HTERT RPE-1 (cell line): ENCODE data around the gene NPLOC4.

Source experiments
- in situ Hi-C: fragments of 300-500 bp; cut with MboI; formaldehyde crosslinking; loops from 4 replicates; pipeline ENCODE4 v1.14.3; 2020; ENCODE audit warnings: low sequenced_read_pairs

The NPLOC4 gene

DNA sequence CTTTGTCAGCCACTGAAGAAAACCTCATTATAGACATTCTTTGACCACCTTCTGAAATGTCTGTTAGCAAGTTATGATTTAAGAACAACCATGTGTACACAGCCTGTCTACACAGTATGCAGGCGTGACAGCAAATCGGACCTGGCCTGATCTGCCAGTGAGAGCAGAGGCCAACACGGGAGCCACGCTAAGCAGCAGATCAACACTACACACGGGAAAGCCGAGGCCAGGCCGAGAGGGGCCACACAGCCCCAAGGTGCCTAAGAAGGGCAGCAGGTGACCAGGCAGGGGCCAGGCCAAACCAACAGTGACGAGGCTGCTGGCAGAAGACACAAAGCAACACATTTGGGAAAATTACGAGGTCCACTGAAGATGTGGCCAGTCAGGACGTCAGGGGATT, 68.5 kb downstream of the NPLOC4 start:
- in situ Hi-C loops, result no loop called here

DNA sequence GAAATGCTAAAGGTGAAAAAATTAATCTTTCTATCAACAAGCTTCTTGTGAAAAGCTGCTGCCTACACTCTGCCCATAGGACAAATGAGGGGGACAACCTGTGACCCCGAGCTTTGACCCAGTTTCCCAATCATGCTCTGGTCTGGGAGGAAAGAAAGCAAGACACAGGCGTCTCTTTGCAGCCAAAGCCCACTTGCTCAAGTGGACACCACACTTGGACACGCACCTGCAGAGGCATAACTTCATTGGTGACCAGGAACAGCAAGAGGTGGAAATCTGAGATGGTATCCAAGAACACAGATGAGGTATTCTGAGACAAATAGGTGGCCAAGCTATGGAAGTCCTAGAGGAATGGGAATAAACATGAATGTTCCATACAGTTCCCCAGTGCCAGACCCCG, 69.7 kb downstream of the NPLOC4 start:
- in situ Hi-C loops, result no loop called here

DNA sequence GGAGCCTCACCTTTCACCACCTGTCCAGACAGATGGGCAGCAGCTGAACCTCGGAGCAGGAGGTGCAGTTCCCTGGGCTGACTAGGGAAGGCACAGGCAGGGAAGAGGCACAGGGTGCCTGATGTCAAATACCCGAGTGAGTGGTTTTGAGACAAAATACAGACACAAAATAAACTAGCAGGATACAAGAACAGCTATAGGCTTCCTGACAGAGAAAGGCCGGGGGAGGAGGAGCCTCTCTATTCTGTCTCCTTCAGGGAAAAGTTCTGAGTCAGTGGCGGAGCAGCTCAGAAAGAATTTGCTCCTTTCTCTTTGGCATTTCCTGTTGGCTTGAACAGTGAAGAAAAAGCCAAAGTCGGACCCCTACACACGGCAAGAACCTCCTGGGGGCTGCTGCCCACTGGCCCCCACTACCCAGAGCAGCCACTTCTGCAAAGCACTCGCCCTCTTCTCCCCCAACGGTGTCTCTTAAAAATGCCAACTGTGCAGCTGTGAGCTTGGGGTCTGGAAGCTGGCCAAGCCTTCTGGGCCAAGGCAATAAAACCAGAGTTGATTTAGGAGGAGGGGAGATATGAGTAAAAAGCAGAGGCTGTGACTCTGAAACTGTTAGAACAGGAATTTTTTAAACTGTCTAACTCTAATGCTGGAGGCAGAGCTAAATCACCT, 70.3 kb downstream of the NPLOC4 start:
- in situ Hi-C loops, result no loop called here

DNA sequence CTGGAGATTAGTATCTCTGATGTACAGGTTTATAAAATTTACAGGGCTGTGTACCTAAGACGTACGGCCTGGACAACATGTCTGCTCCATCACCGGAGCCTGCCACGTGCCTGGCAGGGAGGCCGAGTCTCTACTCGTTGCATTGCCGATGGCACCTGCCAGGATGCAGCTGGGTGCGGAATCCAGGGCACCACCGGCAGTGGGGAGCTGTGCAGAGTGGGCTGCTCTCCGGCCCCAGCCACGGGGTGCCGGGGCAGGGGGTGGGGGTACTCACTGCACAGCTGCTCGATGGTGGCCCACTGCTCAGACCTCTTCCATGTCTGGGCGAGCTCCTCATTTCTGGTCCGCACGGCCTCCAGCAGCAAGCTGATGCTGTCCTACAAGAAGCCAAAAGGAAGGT, 71.7 kb downstream of the NPLOC4 start:
- in situ Hi-C loops, result no loop called here

DNA sequence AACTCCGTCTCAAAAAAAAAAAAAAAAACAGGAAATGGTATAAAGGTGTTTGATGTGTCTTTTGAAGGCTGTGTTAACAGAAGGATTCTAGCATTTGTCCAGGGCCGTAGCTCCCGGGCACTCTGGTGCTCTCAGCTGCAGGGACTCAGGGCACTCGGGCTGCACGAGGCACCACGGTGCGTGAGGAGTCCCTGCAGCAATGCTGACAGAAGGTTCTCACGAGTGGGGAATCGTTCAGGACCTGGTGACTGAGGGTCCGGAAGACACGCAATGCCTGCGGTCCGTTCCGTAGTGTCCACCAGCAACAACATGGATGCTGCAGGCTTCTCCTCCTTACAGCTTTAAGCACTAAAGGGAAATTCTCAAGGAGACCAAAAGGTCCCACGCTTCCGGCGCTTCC, 72.1 kb downstream of the NPLOC4 start:
- in situ Hi-C loops, result no loop called here

DNA sequence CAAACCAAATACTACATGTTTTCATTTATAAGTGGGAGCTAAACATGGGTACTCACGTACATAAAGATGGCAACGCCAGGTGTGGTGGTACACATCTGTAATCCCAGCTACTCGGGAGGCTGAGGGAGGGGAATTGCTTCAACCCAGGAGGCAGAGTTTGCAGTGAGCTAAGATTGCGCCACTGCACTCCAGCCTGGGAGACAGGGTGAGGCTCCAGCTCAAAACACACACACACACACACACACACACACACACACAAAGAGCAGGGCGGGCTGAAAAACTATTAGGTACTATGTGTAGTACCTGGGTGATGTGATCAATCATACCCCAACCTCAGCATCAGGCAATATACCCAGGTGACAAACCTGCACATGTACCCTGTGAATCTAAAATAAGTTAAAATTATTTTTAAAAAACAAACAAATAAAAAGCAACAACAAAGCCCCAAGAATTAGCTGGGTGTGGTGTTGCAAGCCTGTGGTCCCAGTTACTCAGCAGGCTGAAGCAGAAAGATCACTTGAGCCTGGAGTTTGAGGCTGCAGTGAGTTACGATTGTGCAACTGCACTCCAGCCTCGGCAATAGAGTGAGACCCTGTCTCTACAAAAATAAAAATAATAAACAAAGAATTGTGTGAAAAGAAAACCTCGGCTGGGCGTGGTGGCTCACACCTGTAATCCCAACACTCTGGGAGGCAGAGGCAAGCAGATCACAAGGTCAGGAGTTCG, 72.9 kb downstream of the NPLOC4 start:
- in situ Hi-C loops, result no loop called here

DNA sequence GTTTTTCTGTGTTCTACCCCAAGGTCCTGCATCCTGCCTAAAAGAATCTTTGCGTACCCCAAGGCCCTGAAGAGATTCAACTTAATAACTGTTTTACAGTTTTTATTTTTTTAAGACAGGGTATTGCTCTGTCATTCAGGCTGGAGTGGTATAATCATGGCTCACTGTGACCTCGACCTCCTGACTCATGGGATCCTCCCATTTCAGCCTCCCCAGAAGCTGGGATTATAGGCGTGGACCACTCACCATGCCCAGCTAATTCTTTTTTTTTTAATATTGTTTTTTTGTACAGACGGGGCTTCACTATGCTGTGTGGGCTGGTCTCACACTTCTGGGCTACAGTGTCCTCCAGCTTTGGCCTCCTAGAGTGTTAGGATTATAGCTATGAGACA, 75.4 kb downstream of the NPLOC4 start:
- in situ Hi-C loops, result no loop called here

DNA sequence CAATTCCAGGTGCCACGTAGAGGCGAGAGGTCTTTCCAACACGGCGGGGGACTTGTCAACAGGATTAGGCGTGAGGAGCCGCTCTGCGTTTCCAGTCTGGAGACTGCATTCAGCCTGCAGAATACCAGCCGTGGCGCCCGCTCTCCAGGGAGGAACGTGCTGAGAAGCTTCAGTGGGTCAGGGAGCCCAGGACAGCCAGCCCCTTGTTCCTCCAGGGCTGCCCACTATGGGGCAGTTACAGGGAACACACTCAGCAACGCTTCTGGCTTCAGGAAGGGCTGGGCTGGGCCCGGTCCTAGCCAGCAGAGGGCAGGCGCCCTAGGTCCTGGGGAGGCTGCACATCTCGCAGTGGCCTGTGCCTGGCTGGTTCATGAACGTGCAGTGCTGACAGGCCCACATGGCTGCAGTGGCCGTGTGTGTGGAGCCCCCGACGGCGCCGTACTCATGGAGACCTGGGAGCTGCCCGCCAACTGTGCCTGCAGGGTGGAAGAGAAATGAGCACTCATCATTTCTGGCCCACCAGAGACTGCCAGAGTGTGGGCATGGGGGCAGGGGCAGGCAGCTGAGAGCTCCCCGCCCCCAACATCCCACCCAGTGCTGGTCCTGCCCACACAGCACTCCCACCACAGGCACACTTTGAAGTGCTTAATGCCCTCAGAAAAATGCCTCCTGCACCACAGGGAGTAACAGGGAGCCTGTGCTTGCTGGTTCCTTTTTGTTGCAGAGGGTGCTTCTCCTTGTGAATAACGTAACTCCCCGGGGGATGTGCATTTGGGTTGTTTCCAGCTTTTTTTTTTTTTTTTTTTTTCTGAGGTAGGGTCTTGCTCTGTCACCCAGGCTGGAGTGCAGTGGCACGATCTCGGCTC, 77.7 kb downstream of the NPLOC4 start:
- in situ Hi-C loops, result no loop called here

DNA sequence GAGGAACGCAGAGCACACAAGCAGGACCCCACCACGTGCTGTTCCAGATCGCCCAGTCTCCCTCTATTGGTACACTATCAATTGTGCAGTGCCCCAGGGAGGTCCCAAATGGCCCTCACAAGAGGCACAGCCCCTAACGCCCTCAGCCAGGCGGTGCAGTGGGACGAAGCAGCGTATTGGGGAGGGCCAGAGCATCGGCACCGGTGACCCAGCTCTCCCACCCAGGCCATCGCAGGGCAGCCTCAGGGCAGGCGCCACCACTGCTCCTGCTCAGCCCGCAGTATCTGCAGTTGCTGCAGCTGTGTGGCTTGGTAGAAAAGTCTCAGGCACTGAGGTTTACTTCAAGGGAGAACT, 78.8 kb downstream of the NPLOC4 start:
- in situ Hi-C loops, result no loop called here

DNA sequence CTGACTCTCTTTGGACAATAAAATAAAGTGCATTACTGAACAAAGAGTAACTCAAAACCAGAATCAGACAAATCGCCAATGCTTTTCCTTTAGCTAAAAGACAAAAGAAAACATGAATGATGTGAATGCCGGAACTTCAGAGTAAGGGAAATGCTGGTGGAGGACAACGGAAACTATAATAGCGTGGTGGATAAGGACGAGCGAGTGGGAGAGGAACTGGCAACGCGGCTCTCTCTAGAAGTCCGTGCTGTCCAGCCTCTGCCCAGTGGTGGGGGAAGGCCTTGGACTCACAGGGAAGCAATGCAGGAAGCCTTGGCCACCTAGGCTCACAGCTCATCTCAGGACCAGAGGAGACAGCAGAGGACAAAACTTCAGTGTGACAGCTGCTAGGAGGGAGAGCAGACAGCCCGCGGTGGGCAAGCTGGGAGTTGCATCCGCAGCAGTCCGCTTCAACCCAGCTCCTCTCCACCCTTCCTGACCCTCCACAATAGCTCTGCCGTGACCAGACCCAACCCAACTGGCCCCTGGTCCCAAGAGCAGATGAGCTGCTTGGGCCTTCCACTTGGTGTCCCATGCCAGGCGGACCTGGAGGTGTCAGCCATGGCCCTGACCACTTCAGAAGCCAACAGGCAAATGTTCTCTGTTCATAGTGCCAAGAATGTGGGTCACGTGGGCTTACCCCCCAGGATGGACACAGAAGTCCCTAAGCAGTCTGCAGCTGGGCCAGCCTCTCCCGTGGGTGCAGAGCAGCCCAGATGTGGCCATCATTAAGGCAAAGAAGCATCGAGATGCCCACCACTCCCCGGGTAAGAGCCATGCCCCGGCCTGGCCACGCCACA, 79.4 kb downstream of the NPLOC4 start:
- in situ Hi-C loops, result no loop called here

DNA sequence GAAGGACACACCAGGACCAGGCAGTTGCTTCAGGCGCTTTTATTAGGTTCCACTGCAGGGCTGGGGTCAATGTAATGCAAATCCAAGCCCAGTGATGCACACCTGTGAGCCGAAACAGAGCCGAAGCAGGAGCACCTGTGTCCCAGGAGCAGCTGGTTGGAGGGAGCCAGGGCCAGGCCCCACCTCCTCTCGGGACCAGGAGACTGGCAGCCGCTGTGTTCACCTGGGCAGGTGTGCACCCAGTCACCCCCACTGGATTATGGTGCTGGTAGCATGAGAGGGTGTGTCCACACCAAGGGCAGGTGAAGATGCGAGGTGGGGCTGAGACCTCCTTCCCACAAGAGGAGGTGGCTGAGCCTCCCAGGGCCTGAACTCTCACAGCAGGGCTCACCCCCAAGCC, 80.0 kb downstream of the NPLOC4 start:
- in situ Hi-C loops, result no loop called here

DNA sequence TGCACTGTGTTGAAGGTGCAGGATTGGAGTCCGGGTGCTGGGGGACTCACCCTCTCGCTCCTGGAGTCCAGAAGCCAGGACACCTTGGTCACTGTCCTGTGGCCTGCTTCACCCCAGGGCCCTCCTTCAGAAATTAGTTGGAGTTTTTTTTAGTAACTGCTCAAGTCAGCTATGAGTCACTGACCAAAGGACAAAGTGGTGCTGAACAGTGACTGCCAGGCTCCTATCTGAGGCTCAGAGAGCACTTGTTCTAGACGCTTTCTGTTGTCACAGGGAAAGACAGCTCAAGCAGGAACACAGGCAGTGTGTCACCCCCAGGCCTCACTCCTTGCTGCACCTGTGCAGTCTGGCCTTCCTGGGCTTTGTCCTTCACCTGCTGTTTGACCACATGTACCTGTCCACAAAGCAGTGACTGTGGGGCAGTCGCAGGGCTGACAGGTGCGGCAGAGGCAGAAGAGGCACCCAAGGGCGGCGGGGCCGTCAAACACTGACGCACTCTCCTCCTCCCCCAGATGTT, 80.7 kb downstream of the NPLOC4 start:
- in situ Hi-C loops, result no loop called here

DNA sequence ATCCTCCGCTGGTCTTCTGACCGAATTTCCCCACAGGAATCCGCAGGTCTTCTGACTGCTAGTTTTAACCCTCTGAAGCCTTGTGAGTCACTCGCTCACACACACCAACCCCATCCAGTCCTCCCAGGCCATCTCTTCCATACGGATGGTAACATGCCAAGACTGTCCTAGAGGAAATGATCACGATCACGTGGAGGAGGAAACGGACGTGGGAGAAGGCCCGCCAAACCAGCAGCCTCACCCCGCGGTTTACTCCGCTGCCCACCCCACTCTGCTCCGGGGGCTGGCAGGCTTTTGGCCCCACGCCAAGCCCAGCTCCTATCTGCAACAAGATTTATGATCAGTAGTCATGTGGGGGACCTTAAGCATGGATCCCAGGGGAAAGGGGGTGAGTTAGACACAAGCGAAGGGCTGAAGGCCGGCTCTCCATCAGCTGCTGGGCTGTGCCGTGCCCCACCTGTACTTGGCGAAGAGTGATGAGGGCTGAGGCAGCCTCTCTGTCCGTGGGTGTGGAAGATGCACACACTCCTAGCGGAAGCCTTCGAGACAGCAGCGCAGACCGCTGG, 83.2 kb downstream of the NPLOC4 start:
- in situ Hi-C loops, result no loop called here

DNA sequence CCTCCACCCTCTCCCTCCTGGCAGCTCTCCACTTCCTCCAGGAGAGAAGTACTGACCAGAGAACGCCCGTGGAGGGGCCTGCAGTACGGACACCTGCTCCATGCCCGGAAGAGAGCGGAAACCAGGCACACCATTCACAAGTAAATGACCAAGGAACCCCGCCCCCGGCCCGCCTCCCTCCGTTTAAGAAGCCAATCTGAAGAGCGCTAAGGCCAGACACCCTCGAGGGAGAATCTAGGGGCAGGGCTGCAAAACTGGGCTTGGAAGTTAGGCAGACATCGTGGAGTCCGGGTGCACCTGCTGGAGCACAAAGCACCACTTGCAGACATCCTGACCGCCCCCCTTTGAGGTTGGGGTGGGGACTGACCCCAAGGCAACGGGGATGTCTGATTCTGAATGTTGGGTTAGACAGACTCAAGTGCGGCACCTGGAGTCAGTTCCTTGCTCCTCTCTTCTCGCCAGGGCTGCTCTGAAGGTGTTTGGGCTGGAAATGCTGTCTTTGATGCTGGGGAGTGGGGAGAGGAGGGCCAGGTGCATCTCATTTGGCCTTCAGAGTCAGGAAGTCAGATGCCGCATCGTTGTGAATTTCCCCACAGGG, 83.8 kb downstream of the NPLOC4 start:
- in situ Hi-C loops, result no loop called here

DNA sequence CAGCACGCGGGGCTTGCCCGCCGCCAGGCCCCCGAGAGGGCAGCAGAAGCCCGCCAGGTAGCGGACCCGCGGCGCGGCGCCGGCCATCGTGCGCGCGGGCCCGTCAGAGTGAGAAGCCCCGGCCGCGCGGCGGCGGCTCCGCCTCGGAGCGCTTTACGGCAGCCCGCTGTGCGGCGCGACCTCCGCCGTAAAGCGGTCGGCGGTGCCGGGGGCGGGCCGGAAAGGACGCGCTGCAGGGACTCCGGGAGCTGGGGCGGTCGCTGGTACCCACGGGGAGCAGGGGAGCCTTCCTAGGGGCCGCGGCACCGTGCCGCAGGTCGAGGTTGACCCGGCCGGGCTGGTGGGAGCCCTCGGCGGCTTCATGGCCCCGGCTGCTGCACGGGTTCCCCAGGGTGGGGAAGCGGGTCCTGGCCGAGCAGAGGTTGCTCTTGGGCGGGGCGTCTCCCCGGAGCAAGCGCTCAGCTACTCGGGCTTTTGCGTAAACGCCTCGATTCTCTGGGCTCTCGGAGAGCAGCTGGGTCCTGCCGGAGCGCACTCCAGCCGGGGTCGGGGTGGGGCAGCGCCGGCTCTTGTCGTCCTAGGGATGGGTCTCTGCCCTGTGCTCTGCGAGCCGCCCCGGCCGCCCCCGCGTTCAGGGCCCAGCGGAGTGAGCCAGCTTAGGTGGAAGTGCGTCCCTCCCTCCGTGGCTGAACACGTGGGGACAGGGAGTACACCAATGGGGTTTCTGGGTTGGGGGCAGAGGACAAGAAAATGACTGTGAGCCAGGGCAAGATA, 84.5 kb downstream of the NPLOC4 start, which contains the start of gene FAAP100:
Gene FAAP100 (minus strand): TSS at position 110 of the 774 bp plus-strand sequence. CDS start 23 bp downstream, at position 87.
- in situ Hi-C loops, result no loop called here

DNA sequence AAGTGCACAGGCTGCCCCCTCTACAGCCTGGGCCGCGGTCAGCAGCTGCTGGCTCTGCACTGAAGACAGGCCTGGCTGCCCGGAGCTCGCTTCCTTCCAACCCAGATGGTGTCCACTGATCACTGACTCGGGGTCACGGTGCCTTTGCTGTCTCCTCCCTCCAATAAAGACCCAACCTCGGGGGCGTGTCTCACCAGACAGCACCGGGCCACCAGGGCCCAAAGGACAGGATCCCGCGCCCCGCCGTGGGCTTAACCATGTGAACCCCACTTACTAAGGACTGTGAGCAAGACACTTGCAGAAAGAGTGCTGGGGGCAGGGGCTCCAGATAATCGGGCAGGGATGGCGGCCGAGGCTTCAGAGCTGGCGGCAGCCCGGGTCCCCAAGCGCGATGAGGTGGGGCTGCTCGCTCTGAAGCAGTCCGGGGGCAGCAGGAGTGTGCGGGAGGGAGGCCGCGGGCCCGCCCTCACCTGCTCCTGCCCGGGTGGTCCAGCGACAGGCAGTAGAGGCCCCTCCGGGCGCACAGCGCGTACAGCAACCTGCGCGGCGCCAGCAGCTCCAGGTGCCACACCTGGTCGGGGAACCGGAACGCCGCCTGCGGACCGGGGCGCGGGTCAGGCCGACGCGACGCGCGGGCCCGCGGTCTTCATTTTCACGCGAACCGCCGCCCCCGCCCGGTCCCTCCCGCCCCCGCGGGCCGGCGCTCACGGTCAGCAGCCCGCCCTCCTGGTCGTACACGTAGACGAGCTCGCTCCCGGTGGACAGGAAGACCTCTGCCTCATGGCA, 85.3 kb downstream of the NPLOC4 start:
- in situ Hi-C loops, result no loop called here

DNA sequence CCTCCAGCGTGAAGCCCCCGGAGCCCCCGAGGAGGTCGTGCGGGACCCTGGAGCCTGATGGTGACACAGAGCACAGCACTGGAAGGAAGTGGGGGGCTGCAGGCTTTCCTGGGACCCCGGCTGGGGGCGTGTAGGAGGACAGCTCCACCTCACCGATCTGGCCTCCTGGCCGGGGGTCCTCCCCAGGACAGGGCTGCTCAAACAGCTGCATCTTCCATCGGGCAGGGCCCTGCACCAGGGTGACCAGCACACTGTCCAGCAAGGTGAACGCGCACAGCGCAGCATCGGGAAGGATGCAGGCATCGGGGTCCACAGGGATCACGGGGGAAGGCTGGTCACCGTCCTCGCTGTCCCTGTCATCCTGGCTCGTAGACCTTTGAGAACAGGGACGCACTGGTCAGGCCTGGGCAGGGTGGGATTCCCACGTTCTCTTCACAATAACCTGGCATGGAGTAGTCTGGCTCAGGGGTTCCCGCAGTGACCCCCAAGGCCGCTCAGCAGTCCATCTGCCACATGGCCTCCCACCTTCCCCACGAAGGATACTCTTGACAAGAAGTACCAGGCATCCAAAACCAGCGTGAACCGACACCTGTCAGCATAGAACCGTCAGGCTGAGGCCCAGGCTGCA, 86.0 kb downstream of the NPLOC4 start:
- in situ Hi-C loops, result no loop called here

DNA sequence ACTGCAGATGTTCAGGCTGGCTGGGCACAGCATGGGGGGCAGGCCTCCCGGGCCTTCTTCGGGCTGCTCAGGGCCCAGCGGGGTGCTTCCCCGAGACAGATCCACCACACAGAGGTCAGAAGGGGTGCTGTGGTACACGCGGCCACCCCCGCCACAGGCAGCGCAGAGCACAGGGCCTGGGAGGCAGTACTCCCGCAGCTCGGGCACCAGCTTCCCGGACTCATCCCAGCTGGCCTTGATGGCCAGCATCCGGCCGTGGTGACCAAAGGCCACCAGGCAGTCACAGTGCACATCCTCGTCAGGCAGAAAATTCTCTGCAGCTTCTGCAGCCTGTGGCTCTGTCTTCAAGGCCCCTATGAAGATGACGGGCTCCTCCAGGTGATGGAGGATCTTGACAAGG, 86.6 kb downstream of the NPLOC4 start:
- in situ Hi-C loops, result no loop called here
